SK-N-MC (cell line): ENCODE results near the gene DGKI.

Source experiments
- EZH2 ChIP-seq: fragments of 200-600 bp; sonication (generic); IDR thresholded peaks from one replicate; pipeline ENCODE4 v1.6.1; 2017; ENCODE audit warnings: antibody characterized with exemption
- FOXP2 ChIP-seq: optimal IDR thresholded peaks from 2 replicates; pipeline ENCODE3; 2011; ENCODE audit warnings: mild to moderate bottlenecking, moderate library complexity; ENCODE audit not compliant: insufficient read depth; ENCODE audit errors: extremely low read length, control extremely low read depth
- POLR2AphosphoS5 ChIP-seq: IDR thresholded peaks from 2 replicates; pipeline ENCODE4 v1.6.1; 2012; ENCODE audit warnings: mild to moderate bottlenecking, low read depth, low read length, borderline replicate concordance

DNA sequence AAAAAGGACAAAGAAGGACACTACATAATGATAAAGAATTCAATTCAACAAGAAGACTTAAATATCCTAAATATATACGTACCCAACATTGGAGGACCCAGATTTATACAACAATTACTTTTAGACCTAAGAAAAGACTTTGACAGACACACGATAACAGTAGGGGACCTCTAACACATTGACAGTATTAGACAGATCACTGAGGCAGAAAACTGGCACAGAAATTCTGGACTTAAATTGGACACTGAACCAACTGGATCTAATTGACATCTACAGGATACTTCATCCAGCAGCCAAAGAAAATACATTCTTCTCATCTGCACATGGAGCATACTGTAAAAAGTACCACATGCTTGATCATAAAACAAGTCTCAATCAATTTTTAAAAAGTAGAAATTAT lies 103.8 kb downstream of the DGKI start:
- TF ChIP-seq EZH2 (no peak), FOXP2 (no peak), POLR2AphosphoS5 (no peak)
